ENCODE data around the gene PDXP.
"Not testable (repeated sequence)": the region's sequence is repeated elsewhere in the genome, so short reads cannot be mapped to it uniquely, and the experiment has no call there.

Gene PDXP, protein sequence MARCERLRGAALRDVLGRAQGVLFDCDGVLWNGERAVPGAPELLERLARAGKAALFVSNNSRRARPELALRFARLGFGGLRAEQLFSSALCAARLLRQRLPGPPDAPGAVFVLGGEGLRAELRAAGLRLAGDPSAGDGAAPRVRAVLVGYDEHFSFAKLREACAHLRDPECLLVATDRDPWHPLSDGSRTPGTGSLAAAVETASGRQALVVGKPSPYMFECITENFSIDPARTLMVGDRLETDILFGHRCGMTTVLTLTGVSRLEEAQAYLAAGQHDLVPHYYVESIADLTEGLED

DNA sequence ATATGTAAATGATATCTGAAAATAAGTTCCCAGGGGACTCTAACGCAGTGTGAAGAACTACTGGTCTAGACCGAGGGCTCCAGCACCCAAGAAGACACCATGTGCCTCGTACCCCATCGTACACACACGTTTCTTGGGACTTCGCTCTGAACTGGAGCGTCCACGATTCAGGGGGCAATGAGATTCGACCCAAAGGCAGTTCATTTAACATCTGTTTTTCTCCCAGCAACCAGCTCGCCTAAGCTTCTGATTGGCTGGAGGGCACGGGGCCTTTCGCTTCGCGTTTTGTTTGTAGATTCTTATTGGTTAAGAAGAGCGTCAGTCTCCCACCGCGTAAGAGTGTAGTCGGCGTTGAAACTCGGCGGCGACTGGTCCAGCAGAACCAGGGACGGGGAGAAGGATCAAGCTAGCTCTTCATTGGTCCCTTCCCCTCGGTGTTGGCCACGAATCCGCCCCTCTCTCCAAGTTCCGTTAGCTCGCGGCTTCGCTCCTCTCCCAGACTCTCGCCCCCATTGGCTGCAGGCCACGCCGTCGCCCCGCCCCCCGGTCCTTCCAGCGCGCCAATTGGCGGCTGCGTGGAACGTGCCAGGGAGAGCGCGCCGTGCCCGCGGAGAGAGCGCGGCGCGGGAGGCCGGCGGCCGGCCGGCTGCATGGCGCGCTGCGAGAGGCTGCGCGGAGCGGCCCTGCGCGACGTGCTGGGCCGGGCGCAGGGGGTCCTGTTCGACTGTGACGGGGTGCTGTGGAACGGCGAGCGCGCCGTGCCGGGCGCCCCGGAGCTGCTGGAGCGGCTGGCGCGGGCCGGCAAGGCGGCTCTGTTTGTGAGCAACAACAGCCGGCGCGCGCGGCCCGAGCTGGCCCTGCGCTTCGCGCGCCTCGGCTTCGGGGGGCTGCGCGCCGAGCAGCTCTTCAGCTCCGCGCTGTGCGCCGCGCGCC is at the start of gene PDXP:
TSS of gene PDXP (plus strand) at position 591 of the 933 bp plus-strand sequence. CDS start at position 651, 60 bp downstream.
- peak; percentile 98 for DNase-seq

DNA sequence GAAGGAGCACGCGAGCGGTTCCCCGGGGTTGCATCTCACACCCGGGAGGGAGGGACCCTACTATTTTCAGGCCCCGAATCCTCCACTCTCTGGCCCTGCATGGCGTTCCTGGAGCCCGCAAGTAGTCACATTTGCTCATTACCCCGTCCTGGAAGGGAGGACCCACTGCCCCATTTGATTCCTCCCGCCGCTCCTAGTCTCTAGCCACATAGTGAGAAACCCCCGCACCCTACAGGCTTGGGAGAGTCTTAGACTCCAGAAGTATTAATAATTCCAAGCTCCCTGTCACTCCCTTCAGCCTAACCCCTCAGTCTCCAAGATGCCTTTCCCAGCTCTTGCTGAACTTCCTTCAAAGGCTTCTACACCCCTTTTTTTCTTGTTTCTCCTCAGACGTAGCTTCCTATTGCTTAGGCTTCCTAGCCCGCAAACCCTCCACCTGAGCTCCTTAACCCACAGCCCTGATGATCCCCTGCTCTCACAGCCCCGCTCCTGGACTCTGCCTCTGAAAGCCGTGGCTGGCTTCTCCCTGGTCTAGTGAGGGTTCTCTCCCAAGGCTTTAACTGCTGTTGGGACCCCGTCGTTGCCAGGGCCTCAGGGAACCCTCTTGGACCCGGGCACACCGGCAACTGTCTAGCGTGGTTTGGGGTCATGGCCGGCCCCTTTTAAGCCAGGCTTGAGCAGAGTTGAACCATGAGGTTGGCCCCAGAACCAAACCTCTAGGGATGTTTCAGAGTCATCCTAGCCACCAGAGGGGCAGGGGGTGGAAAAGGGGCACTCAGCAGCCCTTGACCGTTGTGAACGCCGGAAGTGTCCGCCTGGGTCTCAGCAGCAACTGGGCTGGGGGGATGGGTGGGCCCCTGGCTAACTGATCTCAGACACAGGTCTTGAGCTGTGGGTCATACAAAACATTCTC is 49.0 kb upstream of the PDXP start:
- no peak for DNase-seq

DNA sequence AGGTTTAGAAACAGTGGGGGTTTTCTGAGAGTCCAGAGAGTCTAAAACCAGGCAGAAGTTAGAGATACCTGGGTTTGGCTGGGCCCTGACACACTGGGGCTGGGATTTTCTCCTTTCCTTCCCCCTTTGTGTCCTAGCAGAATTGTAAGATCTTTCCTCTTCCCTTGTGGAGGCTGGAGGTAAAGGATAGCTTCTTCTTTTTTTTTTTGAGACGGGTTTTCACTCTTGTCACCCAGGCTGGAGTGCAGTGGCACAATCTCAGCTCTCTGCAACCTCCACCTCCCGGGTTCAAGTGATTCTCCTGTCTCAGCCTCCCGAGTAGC is 48.4 kb upstream of the PDXP start:
- not testable (repeated sequence) for DNase-seq

DNA sequence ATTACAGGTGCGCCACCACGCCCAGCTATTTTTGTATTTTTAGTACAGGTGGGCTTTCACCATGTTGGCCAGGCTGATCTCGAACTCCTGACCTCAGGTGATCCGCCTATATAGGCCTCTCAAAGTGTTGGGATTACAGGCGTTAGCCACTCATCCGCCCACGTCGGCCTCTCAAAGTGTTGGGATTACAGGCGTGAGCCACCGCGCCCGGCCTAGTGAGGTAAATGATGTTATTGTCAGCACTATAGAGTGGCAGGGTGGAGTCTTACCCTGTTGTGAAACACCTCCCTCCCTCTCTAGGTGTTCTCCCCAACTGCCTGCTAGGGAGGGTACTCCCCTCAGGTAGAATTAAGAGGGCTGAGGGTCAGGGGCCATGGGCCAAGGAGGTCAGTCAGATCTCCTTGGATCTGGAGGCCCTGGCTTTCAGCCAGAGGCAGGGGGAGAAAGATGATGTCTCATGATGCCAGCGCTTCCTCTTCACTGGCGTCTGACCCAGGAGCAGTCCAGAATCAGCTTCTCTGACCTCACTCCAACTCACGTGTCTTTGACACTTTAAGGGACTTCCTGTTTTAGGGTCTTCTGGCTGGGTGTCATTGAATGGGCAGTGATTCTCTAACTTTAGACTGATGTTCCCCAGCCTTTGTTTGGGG is 47.9 kb upstream of the PDXP start:
- no peak for DNase-seq

DNA sequence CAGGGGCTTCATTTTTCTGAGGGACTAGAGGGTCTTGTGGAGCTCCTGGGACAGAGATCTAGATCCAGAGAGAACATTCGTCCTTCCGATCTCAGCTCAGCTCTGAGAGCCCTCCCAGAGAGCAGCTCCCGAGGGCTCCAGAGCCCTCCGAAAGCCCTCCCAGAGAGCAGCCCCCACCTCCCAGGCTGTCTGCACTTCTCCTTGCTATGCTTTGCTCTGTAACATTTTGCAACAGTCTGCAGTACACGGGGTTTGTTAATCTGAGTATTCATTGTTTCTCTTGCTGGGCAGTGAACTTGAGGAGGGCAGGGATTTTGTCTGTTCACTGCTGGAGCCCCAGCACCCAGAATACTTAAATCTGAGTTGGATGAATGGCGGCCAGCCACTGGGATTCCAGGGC is 47.3 kb upstream of the PDXP start:
- DNase-seq: no peak

DNA sequence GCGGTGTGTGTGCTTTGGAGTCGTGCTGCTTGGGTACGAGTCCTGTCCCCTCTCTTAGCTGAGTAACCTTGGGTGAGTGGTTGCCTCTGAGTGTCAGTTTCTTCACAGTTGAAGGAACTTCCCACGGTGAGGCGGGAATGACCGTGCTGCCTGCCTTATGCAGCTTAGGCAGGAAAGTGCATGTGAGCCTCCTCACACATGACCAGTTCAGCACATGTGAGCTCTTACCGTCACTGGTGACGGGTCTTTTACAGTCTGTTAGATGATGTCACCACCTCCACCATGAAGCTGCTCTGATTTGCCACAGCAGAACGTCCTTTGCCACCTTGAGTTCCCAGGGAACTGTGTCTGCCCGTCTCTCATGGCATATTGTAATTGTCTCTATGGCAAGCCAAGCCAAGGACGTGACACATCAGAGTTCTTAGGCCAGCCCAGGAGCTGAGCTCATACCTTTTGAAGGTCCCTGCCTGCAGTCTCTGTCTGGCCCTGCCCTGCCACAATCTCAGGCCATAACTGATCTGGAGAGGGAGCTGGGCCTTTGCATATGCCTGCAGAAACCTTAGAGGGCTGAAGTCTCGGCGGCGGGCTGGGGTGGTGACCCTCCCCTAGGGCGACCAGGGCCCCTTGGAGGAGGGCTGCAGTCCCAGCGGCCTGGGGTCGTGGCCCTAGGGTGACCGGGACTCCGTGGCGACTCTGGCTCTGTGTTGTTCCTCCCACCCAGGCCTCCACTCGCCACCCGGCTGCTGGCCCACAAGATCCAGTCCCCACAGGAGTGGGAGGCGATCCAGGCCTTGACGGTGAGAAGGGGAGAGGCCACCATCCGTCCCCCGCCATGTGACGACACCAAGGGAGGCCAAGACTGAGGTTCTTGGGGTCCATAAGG is 42.1 kb upstream of the PDXP start:
- DNase-seq: no peak

DNA sequence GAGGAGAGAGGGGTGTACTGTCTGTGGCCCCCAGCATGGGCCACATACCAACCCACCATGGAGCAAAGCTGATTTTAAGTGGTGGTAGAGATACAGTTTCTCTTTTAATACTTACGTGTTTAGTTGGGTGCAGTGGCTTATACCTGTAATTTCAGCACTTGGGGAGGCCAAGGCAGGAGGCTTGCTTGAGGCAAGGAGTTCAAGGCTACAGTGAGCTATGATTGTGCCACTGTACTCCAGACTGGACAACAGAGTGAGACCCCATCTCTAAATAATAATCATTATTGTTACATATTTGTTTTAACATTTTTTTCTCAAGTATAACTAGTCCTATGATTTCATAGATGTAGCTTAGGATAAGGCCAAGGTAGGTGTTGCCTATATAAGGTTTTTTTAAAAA is 41.1 kb upstream of the PDXP start:
- DNase-seq: no peak

DNA sequence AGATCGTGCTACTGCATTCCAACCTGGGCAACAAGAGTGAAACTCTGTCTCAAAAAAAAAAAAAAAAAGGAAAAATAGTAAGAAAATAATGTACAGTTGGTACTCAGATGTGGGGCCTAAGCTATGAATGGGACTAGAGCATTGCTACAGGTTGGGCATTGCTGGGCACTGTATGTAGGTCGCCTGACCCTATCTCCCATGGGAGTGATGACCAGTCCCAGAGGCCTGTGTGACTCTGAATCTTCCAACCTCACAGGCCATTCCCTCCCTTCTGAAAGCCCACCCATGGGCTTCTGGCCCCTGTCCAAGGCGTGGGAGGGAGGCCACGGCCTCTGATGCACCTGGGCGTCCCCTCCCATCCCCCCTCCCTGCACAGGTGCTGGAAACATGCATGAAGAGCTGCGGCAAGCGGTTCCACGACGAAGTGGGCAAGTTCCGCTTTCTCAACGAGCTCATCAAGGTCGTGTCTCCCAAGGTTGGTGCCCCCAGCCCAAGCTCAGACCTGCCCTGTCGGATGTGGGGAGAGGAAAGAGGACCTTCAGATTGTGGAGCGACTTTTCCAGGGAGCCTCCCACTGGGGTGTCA is 40.4 kb upstream of the PDXP start:
- no peak for DNase-seq

DNA sequence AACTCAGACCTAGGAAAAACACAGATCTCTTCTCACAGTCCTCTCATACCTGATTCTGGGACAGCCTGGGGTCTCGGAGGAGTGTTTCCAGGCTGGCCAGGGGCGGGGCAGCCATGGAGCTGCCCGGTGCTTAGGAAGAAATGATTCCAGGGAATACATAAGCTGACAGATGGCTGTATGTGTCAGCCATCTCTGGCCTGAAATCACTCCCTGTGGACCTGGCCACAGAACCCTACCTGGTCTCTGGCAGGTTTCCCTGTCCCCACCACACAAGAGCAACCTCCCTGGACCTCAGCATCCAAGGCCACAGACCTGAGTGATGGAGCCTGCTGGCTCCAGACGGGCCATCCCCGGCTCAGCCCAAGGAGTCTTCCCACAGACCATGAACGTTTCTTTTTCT is 39.8 kb upstream of the PDXP start:
- no peak for DNase-seq

DNA sequence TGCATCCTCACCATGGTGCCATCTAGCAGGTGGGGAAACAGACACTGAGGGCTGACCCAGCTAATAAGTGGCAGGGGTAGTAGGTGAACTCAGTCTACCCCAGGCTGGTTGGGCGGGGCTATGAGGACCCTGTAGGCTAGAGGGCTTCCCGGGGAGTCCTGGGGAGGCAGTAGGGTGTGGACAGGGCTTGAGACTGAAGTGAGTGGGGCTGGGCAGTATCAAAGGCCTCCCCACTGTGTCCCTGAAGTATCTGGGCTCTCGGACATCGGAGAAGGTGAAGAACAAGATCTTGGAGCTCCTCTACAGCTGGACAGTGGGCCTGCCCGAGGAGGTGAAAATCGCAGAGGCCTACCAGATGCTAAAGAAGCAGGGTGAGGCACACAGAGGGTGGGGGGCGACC is 38.5 kb upstream of the PDXP start:
- DNase-seq: no peak

DNA sequence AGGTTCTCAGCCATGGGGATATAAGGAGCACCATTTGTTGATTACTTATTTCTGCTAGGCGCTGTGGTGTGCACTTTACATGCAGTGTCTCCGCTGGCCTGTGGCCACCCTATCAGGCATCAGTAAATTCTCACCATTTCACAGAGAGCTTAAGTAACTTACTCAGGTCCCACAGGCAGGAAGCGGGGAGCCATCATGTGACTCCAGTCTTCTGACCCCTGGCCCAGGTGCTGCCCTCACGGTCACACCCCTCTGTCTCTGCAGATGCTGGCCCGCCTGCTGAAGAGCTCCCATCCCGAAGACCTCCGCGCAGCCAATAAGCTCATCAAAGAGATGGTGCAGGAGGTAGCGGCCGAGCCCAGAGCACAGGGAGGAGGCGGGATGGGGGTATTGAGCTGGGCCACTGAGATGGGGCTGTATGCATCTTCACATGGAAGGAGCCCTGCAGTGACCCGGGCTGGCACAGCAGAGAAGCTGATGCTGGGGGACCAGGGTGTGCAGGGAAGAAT is 37.1 kb upstream of the PDXP start:
- no peak for DNase-seq

DNA sequence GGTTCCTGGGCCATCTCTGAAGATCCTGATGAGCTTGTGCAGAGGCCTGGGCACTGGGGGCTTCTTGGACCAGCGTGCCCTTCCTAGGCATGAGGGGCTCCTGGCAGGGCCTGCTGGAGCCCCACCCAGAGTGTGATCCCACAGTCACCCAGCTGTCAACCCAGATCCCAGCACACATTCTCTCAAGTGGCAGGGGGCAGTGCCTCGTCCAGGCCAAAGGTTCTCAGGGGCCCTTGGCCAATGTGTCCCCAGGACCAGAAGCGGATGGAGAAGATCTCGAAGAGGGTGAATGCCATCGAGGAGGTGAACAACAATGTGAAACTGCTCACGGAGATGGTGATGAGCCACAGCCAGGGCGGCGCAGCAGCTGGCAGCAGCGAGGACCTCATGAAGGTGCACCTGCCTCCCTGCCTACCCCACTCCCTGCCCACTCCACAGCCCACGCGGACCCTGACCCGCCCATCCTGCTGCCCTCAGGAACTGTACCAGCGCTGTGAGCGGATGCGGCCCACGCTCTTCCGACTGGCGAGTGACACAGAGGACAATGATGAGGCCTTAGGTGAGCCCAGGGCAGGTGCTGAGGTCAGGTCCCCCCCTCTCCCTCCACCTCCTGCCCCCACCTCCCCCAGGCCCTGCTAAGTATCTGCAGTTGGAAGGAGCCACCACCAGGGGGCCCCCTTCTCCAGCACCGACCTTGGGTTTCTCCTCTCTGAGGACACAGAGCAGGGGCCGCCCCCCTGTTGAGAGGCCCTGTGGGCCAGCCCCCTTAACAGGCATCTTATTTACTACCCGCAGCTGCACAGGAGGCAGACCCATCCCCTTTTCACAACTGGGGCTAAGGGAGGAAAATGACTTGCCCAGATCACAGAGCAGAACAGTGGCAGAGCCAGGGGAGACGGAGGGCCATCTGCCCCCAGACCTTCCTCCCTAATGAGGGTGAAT is 35.2 kb upstream of the PDXP start:
- peak; percentile 63 for DNase-seq

DNA sequence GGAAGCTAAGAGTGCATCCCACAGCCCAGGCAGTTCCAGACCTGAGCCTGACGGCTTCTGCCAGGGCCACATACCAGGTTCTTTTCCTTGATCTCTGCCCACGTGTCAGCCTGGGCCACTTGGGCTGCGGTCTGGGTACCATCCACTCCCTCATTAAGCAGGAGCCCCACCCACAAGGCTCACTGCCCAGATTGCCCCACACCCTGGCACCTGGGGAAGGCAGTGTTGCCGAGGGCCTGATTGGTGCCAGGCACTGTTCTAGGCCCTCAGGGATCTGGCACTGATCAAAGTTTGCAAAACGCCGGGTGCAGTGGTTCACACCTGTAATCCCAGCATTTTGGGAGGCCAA is 34.5 kb upstream of the PDXP start:
- no peak for DNase-seq

DNA sequence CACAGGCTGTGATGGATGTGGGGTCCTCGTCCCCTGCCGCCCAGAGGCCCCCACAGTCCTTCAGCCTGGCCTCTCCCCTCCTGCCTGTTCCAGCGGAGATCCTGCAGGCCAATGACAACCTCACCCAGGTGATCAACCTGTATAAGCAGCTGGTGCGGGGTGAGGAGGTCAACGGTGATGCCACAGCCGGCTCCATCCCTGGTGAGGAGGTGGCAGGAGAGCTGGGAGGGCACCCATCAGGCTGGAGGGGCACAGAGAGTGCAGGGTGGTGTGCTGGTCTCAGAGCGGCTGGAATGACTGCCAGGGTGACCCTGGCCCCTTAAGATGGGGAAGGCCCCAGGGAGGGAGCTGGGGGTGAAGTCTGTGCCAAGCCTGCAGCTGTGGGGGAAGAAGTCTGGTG is 33.6 kb upstream of the PDXP start:
- no peak for DNase-seq

DNA sequence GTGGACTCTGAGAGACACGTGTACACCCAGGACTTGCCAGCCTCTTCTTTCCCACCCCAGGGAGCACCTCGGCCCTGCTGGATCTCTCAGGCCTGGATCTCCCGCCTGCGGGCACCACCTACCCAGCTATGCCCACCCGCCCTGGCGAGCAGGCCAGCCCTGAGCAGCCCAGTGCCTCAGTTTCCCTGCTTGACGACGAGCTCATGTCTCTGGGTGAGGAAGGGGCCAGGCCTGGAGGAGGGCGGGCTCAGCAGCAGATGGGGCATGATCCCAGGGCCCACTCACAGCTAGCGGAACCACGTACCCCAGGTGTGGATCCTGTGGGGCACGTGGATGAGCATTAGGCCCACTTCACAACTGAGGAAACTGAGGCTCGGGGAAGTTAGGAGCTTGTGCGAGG is 32.8 kb upstream of the PDXP start:
- DNase-seq: no peak

DNA sequence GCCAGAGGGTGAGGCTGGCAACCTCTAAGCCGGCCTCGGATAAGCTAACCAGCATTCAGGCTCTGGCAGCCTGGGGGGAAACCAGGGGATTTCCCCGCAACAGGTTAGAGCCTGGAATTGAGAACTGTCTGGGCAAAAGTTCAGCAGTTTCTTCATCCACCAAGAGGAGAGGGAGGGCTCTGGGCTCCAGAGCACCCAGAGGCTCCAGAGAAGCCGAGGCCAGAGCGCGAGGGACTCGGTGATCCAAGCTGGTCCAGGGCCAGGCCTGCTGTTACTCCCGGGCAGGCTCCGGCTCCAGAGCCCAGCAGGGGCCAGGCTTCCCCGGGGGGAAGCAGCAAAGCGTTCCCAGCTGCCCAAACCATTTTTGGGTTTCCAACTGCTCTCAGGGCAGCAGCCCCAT is 32.4 kb upstream of the PDXP start:
- no peak for DNase-seq

DNA sequence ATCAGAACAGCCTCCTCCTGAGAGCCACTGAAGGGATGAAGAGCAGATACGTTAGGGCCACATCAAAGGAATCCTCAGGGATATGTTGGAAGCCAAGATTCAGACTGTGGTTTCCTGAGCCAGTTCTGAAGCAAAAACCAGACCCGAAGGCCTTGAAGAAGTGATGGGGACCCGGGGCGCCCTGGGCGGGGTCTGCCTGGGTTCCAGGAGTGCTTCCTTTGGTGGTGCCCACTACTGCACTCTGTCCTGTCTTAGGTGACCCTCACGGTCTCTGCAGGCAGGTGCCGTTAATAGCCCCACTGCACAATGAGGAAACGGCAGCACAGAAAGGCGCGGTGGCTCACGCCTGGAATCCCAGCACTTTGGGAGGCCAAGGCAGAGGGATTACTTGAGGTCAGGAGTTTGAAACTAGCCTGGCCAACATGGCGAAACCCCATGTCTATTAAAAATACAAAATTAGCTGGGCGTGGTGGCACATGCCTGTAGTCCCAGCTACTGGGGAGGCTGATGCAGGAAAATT is 31.9 kb upstream of the PDXP start:
- DNase-seq: no peak

DNA sequence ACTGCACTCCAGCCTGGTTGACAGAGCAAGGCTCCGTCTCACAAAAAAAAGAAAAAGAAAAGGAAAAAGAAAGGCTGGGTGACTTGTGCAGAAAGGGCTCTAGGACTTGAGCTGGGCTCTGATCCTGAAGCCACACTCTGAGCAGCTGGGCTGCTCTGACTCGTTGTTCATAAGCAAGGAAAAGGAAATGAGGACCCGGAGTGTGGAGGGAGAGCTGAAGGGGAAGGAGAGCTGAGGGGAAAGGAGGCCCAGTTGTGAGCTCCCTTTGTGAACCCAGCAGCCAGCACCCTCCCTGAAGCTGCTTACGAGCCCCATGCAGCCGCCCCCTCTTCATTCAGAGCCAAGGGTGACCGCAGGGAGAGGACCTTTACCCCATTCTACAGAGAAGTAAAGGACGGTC is 31.4 kb upstream of the PDXP start:
- DNase-seq: no peak

DNA sequence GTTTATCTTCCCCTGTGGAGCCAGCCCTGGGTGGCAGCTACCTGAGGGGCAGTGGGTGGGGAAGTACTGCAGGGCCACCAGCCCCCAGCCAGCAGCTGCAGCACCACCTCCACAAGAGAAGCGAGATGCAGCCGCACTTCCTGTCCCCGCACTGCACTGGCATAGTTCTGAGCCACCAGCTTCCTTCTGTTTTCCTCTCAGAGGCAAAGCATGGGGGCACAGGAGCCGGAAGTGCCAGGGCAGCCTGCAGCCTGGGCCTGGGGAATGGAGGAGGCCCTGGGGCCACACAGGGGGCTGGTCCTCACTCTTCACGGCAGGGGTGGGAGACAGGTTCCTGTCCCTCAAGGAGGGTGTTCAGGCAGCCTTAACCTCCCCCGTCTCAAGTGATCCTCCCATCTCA is 31.0 kb upstream of the PDXP start:
- DNase-seq: peak; percentile 55

DNA sequence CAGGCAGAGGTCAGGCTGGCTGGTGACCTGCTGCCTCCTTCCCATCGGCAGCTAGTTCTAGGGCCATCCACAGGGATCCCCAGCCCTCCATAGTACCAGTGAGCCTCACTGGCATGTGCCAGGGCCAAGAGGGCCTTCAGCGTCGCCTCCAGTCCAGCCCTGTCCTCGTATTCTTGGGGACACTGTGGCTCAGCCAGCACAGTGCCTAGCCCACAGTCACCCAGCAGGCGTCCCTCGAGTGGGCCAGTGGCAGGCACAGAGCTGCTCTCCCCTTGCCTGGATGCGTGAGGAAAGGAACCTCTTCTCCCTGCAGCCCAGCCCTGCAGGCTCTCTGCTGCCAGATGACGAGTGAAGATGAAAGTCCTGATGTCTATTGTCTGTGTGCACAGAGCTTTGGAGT is 29.7 kb upstream of the PDXP start:
- DNase-seq: no peak
